Measurements from ENCODE around the gene PXDN.
"Not testable (repeated sequence)": the region's sequence is repeated elsewhere in the genome, so short reads cannot be mapped to it uniquely, and the experiment has no call there.

PXDN gene

GRCh38 chr2:1722692-1723091 lies 21.6 kb downstream of the PXDN start:
- no peak for DNase-seq (ENCODE audit: low spot score)

GRCh38 chr2:1721706-1722646 lies 22.3 kb downstream of the PXDN start:
- DNase-seq (ENCODE audit: low spot score) = no peak

GRCh38 chr2:1718339-1719220 lies 25.7 kb downstream of the PXDN start:
- DNase-seq (ENCODE audit: low spot score) = no peak

- no peak for DNase-seq (ENCODE audit: low spot score)
Measured at GRCh38 chr2:1717113-1717512, 27.2 kb downstream of the PXDN start.

- no peak for DNase-seq (ENCODE audit: low spot score)
Measured at GRCh38 chr2:1716441-1716840, 27.9 kb downstream of the PXDN start.

- DNase-seq (ENCODE audit: low spot score) = not testable (repeated sequence)
Measured at GRCh38 chr2:1716014-1716305, 28.4 kb downstream of the PXDN start.

- DNase-seq (ENCODE audit: low spot score) = no peak
Measured at GRCh38 chr2:1715184-1716013, 28.9 kb downstream of the PXDN start.

- DNase-seq (ENCODE audit: low spot score) = no peak
Measured at GRCh38 chr2:1714291-1715064, 29.8 kb downstream of the PXDN start.

- DNase-seq (ENCODE audit: low spot score) = no peak
Measured at GRCh38 chr2:1713839-1714236, 30.5 kb downstream of the PXDN start.

- no peak for DNase-seq (ENCODE audit: low spot score)
Measured at GRCh38 chr2:1713142-1713838, 31.0 kb downstream of the PXDN start.

- no peak for DNase-seq (ENCODE audit: low spot score)
Measured at GRCh38 chr2:1709946-1710560, 34.3 kb downstream of the PXDN start.

GRCh38 chr2:1709335-1709605 lies 35.0 kb downstream of the PXDN start:
- DNase-seq (ENCODE audit: low spot score) = no peak

GRCh38 chr2:1708476-1709334 lies 35.6 kb downstream of the PXDN start:
- DNase-seq (ENCODE audit: low spot score) = no peak

- peak; percentile 86 for DNase-seq (ENCODE audit: low spot score)
Measured at GRCh38 chr2:1707771-1708418, 36.4 kb downstream of the PXDN start.

- not testable (repeated sequence) for DNase-seq (ENCODE audit: low spot score)
Measured at GRCh38 chr2:1706089-1706841, 38.0 kb downstream of the PXDN start.

- DNase-seq (ENCODE audit: low spot score) = no peak
Measured at GRCh38 chr2:1705557-1706076, 38.7 kb downstream of the PXDN start.

- DNase-seq (ENCODE audit: low spot score) = peak; percentile 62
Measured at GRCh38 chr2:1704631-1705556, 39.4 kb downstream of the PXDN start.

All from left forelimb (tissue), 1 donor.